ENCODE results near the gene PGA5.
"Not testable (repeated sequence)": the region's sequence is repeated elsewhere in the genome, so short reads cannot be mapped to it uniquely, and the experiment has no call there.

GRCh38 chr11:61210629-61211028 is 30.3 kb upstream of the PGA5 start:
- TF ChIP-seq POLR2AphosphoS5, EP300 (IDR thresholded peaks at IDR 0.05): not testable (repeated sequence)
- TF ChIP-seq, protein P1, sequence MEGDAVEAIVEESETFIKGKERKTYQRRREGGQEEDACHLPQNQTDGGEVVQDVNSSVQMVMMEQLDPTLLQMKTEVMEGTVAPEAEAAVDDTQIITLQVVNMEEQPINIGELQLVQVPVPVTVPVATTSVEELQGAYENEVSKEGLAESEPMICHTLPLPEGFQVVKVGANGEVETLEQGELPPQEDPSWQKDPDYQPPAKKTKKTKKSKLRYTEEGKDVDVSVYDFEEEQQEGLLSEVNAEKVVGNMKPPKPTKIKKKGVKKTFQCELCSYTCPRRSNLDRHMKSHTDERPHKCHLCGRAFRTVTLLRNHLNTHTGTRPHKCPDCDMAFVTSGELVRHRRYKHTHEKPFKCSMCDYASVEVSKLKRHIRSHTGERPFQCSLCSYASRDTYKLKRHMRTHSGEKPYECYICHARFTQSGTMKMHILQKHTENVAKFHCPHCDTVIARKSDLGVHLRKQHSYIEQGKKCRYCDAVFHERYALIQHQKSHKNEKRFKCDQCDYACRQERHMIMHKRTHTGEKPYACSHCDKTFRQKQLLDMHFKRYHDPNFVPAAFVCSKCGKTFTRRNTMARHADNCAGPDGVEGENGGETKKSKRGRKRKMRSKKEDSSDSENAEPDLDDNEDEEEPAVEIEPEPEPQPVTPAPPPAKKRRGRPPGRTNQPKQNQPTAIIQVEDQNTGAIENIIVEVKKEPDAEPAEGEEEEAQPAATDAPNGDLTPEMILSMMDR (IDR thresholded peaks at IDR 0.05): not testable (repeated sequence)

Measured in upper lobe of left lung (tissue), 4 donors.